Lung microvascular endothelial cell (primary cell): ENCODE data around the gene MCM3AP. TPM values are rescaled to one million over a fixed set of nuclear protein-coding genes. Genes with fewer than 3 reads are reported as not detected.
A peak's percentile ranks its signal among the peaks of the same experiment; 100 is the strongest.
"Not testable (repeated sequence)": the region's sequence is repeated elsewhere in the genome, so short reads cannot be mapped to it uniquely, and the experiment has no call there.

Experiments
- DNase-seq, 2 donors: peaks; one replicate each; pipeline versions ENCODE4 v3.0.0 to v3.0.0-alpha.2; 2010; ENCODE audit warnings: low read depth in 2 of 2
- total RNA-seq: library from RNA; depleted of rRNA; stranded (reverse); fragments of >200 nt; gene quantifications from 2 replicates; pipeline ENCODE4 v1.2.1, GENCODE V29; 2014

The MCM3AP gene
- total RNA-seq, 1 donor from 2014 or later: 62.5 TPM

DNA sequence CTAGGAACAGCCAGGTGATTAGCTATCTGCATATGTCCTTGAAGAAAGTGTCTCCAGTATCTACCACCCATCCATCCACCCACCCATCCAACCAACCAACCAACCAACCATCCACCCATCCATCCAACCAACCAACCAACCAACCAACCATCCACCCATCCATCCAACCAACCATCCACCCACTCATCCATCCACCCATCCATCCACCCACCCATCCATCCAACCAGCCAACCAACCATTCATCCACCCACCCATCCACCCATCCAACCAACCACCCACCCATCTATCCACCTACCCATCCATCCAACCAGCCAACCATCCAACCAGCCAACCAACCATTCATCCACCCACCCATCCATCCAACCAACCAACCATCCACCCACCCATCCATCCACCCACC lies 26.2 kb upstream of the MCM3AP start:
- DNase-seq: no peak

DNA sequence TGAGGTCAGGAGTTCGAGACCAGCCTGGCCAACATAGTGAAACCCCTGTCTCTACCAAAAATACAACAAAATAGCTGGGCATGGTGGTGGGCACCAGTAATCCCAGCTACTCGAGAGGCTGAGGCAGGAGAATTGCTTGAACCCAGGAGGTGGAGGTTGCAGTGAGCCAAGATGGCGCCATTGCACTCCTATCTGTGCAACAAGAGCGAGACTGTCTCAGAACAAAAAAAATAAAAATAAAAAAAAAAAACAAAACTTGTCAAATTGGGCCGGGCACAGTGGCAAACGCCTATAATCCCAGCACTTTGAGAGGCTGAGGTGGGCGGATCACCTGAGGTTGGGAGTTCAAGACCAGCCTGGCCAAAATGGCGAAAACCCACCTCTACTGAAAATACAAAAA lies 24.8 kb upstream of the MCM3AP start:
- not testable (repeated sequence) for DNase-seq

DNA sequence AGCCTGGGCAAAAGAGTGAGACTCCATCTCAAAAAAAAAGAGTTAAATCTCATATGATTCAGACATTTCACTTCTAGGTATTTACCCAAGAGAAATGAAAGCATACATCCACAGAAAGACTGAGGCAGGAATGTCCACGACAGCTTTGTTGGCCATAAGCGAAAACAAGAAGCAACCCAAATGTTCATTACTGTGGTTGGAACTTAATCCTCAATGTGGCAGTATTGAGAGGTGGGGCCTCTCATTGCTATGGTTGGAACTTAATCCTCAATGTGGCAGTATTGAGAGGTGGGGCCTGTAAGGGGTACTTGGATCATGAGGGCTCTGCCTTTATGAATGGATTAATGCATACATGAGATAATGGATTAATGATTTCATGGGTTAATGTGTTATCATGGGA lies 23.0 kb upstream of the MCM3AP start:
- no peak for DNase-seq

DNA sequence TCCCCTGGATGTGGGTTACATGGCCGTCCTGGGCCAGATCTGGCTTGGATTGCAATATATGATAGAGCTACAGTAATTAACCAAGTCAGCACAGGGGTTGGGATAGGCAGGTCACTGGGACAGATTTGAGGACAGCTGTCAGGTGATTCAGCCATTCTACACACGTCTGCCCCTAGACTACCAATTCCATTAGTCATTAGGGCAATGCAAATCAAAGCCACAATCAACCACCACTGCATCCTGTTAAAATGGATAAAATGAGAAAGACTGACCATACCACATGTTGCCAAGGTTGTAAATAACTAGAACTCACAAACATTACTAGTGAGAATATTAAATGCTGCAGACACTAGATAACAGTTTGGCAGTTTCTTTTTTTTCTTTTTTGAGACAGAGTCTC lies 22.2 kb upstream of the MCM3AP start:
- peak in 1 of 2 donors; percentile 19 for DNase-seq

DNA sequence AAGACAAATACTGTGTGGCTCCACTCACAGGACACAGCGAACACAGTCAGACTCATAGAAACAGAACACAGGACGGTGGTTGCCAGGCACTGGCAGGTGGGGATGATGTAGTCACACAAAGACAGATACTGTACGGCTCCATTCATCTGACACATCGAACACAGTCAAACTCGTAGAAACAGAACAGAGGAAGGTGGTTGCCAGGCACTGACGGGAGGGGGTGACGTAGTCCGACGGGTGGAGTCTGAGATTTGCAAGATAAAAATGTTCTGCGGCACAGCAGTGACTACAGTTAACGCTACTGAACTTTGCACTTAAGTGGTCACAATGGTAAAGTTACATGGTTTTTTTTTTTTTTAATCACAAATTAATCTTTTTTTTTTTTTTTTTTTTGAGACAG lies 19.5 kb upstream of the MCM3AP start:
- DNase-seq: no peak

DNA sequence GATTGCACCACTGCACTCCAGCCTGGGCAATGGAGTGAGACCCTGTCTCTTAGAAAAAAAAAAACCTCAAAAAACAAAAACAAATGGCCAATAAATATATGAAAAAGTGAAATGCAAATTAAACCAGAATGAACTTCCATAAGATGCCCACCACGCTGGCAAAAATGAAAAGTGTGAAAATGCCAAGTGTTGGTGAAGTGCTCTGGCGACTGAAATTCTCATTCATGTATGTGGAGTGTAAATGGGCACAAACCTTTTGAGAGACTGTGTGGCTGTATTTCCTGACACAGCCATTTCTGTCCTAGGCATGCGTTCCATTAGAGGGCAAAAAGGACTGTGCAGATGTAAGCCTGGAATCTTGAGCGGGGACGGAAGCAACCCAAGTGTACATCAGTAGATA lies 19.0 kb upstream of the MCM3AP start:
- DNase-seq: no peak

DNA sequence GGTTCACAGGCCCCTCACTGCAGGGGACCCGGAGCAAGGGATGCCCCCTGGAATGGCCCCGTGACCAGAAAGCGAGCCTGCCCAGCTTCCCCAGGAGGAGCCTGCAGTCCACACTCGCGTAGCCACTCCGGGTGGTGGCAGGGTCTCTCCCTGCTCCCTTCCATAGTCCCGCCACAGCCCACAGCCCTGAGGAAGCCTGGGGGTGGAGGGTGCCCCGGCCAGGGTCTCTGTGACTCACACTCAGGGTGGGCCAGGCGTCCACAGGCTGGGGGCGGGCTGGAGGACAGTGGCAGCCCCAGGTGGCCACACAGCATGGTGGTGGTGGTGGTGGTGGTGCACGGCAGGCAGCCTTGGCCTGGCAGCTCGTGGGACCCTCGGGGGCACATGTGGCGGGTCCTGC lies 16.3 kb upstream of the MCM3AP start:
- no peak for DNase-seq

DNA sequence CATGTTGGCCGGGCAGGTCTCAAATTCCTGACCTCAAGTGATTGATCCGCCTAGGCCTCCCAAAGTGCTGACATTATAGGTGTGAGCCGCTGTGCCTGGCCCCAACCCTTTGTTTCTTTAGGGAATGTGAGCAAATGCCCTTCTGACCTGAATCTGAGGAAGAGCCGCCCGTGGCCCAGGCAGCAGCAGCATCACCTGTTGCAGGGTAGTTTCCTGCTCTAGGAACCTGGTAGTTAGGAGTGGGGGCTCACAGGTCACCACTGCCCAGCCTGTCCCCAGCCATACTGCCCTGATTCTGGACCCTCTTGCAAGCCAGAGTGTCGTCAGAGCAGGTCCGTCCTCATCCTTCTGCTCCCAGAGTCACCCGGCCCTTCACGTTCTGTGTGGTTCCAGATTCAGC lies 13.8 kb upstream of the MCM3AP start:
- no peak for DNase-seq

DNA sequence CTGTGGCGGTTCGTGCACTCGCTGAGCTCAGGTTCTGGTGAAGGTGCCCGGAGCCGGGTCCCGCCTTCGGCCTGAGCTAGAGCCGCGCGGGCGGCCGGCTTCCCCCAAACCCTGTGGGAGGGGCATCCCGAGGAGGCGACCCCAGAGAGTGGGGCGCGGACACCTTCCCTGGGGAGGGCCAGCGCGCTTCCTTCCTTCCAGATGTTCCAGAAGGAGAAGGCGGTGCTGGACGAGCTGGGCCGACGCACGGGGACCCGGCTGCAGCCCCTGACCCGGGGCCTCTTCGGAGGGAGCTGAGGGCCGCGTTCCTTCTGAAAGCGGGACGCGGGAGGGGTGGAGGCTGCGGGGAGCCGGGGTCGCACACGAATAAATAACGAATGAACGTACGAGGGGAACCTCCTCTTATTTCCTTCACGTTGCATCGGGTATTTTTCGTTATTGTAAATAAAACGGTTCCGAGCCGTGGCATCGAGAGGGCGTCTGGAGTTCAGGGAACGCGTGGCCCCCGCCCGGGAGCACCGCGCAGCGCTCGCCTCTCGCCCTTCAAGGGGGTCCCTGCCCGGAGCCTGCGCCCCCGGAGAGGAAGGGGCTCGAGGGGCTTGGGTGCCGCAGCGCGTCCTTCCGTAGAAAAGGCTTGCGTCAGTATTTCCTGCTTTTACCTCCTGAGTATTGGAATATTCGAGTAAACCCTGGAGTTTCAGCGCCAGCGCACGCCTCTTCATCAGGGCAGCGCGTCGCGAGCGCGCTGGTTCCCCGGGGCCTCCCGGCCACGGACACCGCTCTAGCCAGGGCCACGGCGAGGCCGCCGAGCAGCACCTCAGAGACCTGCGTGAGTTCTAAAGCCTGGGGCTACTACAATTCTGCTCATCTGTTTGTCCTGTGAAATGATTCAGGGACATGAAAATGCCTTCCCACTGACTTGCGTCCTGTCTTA lies 12.2 kb upstream of the MCM3AP start:
- peak; percentile 42 to 55 for DNase-seq

DNA sequence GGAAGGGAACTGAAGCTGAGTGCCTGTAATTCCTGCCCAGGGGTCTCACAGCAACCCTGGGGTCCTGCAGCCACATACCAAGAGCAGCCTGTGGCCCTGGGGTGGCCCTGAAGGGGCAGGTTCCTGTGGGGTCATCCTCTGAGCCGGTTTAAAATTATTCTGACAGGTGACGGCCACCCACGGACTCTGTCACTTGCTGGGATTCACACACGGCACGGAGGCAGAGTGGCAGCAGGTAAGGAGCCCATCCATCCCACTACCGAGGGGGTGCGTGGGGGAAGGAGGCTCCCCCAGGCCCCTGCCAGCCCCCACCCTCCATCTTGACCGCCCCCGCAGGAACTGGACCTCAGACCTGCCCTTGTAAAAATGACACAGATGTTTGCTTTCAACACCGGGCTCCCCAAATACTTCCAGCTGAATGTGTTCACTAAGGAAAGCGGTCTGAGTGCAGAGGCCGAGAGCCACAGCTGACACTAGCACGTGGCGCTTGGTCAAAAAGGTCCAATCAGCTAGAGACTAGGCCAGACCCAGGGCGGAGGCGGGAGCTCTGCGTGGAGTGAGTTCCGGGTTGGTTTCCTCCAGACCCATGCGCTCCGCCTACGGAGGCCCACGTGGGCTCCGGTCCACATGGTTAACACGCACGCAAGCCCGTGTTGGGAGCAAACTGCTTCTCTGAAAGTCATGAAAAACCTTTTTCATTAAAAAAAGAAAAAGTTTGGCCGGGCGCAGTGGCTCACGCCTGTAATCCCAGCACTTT lies 10.8 kb upstream of the MCM3AP start:
- DNase-seq: peak; percentile 9 to 90

DNA sequence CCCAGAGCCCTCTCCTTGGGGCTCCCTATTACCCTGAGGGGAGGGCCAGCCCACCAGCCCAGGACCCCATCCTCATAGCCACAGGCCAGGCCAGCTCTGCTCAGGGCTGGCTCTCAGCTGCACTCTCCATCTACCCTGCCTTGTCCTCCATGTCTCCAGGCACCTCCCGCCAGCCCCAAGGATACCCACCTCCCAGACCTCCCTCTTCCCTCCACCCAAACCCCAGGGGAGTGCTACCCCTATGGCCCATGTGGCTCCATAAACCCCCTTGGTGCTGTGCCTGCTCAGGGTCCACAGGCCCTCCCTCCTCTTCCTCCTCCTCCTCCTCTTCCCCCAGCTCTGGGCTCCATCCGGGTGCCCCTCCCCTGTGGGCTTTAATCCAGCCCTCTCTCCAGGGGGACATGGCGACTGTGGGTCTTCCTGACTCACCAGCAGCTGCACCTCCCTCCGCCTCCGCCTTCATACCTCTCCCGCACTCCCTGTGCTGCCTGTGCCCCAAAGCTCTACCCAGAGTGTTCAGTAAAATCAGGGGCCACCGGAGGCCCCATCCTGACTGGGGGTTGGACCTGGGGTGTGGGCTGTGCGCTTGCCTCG lies 9.9 kb upstream of the MCM3AP start:
- peak in 1 of 2 donors; percentile 31 for DNase-seq

DNA sequence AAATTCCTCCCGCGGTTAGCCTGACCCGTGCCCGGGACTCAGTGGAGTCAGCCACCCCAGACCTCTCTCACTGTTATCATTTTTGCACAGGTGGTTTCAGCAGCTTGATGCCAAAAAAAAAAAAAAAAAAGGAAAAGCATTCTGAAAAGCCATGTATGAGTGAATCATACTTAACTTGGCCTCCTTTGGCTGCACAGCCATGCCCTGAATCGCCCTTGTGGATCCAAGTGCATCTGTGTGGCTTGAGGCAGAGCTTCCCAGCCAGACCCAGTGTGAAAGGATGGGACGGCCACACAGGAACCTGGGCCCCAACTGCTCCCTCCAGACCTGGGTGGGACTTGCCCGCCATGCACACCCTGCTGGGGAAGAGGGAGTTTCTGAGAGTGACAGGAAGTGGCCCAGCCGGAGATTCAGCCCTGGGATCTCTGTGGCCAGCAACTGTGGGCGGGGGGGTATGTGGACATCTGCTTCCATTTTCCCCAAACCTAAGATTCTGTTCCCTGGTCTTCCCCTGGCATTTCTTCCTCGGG lies 9.3 kb upstream of the MCM3AP start:
- DNase-seq: peak in 1 of 2 donors; percentile 83

DNA sequence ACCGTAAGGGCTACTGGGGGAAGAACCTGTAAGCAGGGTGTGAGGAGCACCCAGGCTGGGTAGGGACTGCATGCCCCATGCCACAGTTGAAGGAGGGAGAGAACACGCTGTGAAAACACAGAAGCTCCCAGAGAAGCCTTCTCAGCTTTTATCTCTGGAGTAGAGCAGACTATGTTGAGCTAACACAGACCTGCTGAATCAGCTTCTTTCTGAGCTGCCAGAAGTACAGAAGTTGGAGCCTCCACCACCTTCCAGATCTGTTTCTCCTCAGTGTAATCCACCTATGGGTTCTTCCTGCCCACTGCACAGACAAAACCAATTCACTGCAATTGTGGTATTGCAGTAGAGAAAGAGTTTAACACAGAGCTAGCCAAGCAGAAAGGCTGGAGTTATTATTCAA lies 6.2 kb upstream of the MCM3AP start:
- DNase-seq: no peak

DNA sequence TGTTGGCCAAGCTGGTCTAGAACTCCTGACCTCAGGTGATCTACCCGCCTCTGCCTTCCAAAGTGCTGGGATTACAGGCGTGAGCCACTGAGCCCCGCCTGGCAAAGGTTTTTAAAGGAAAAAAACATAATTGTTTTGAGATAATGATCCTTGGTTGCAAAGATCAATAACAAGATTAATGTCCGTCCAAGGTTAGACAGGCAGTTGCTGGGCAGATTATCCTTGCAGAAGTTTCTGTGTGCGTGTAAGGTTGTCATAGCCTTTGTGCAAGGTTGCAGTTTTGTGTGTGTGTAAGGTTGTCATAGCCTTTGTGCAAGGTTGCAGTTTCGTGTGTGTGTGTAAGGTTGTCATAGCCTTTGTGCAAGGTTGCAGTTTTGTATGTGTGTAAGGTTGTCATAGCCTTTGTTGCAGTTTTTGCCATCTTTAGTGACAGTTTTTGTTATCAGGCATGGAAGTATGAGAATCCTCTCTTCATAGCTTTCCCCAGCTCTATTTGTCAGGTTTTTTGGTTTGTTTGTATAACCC lies 4.3 kb upstream of the MCM3AP start:
- no peak for DNase-seq

DNA sequence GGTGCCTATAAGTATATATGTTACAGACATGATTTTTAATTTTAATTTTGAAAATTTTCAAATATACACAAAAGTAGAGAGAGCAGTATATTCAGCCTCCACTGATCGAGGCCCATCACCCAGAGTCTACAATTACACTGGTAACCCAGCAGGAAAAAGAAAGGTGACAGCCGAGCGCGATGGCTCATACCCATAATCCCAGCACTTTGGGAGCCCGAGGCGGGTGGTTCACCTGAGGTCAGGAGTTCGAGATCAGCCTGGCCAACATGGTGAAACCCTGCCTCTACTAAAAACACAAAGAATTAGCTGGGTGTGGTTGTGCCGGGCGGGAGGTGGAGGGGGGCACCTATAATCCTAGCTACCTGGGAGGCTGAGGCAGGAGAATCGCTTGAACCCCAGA lies 2.1 kb upstream of the MCM3AP start:
- no peak for DNase-seq

DNA sequence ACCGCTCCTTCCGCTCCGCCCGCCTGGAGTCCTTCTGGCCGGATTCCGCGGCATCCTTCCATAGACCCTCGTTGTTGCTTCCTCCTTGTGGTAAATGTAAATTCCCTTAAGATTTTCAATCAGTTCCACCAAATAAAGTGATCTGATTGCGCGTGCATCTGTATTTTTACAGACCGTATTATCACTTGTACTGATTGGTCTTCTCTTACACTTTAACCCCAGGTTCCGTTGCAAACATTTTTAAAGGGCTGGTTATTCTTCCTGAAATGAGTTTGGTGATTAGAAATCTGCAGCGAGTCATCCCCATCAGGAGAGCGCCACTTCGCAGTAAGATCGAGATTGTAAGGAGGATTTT lies 1.2 kb upstream of the MCM3AP start:
- no peak for DNase-seq

DNA sequence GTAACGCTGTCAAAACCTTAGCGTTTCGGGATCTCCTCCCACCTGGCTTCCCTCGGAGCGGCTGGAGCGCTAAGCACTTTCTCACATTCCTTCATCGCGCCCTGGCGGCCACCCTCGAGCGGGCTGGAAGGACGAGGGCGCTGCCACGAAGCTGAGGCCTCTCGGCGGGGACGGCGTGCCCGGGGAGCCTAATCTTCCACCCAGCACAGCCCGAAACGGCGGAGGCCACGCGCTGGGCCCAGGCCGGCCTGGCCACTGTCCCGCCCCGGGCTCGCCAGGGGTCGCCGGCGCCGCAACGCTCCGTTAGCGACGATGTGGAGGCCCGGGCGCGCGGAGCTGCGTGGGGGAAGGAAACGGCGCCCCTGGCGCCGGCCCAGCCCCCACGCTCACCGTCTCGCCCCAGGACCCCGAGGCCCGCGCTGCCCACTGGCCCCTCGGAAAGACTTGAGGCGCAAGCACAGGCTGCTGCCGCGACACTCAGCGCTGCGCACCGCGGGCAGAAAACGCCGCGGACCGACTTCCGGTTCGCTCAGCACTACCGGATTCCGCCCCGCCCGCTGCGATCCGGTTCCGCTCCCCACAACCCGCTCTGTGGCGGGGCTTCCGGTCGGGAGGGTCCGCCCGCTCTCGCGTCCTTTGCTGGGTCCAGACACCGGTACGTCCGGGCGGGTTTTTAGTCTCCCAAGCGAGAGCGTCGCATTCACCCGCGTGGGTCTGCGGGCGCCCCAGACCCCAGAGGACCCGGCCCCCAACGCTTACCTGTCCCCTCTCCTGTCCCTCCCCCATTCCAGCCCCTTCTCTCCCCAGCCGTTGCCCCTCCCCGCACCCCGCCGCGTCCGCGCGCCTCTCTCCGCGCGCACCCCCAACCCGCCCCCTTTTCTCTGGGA lies 593 bp upstream of the MCM3AP start, which contains the start of gene YBEY:
YBEY (plus strand) TSS at position 582 of the 887 bp plus-strand sequence. CDS start 572 bp downstream, outside the sequence.
- peak; percentile 93 for DNase-seq

DNA sequence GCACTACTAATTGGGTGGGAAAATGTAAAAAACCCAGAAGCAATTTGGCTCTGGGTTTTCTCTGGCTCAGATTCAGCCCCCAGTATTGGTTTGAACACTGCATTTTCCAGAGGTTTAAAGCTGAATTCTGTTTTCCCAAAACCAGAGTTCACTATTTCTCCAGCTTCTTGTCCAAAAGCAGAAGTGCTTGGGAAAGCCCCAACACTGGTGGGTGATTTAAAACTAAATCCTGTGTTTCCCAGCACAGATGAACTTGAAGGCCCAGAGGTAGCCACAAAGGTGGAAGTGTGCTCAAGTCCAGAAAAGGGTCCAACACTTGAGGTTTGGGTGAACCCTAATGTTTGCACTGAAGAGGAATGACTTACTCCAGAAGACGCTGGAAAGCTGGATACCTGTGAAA lies 678 bp downstream of the MCM3AP start:
- no peak for DNase-seq

DNA sequence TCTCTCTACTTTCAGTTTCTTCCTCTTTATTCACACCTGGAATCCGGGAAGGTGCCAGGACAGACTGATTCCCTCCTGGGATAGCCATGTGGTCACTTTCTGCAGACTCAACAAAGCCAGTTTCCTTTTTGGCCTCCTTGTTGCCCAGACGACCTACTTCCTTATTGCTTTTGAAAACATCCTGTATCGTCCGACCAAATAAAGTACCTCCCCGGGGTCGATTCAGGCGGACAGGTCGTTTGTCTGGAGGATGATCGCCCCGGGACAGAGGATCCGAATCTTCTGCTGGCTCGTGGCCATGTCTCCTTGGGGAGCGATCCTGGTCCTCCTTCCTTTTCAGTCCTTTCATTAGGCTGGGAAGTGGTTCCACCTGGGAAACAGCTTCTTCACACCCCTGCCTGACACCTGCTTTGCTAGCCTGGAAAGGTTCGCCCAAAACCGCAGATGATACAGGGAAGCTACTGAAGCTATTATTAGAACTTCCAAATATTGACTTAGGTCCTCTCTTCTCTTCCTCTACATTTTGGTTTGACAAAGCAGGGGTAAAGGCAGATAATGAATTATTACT lies 1.2 kb downstream of the MCM3AP start:
- DNase-seq: peak; percentile 37 to 70

DNA sequence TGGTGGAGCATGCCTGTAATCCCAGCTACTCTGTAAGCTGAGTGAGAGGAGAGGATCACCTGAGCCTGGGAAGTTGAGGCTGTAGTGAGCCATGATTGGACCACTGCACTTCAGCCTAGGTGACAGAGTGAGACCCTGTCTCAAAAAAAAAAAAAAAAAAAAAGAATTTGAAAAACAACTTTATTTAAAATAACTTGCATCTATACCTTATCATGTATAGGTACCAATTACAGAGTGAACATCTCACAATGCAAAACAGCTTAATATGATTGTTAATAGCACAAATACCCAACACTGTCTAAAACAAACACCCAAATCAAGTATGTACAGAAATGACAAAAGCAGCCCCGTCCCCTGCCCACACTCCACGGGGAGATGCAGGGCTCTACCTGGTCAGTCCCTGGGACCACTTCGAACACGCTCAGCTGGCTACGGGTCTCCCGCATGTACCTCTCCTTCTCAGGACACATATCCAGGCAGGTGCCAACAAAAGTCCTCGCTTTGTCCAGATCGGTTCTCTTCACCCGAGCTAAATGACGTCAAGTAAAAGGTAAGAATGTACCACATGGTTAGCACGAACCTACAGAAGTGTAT lies 10.5 kb downstream of the MCM3AP start:
- no peak for DNase-seq
